GM06990 (cell line): ENCODE results near the gene PCYT1B.

ENCODE experiments used
- DNase-seq: peaks from one replicate; pipeline ENCODE4 v3.0.0-alpha.2; 2011; ENCODE audit not compliant: insufficient read length; ENCODE audit errors: extremely low read depth
- H3K27me3 ChIP-seq: replicated peaks from 2 replicates; pipeline ENCODE4 v1.6.0; 2011; ENCODE audit warnings: low read length; ENCODE audit not compliant: control insufficient read depth, insufficient read depth
- H3K36me3 ChIP-seq: 2 replicates; pipeline ENCODE4 v1.5.1; 2011; ENCODE audit warnings: low read length; ENCODE audit not compliant: control insufficient read depth, insufficient read depth
- H3K4me3 ChIP-seq: replicated peaks from 2 replicates; pipeline ENCODE4 v1.5.1; 2011; ENCODE audit warnings: low read depth, mild to moderate bottlenecking, control low read depth, low read length
- CTCF ChIP-seq: IDR thresholded peaks from 2 replicates; pipeline ENCODE4 v1.5.1; 2011; ENCODE audit warnings: low read length, control low read depth, mild to moderate bottlenecking, inconsistent platforms; ENCODE audit not compliant: insufficient read depth, poor library complexity, severe bottlenecking

The PCYT1B gene

GRCh38 chrX:24647257-24648058 lies at the start of gene PCYT1B:
TSS of gene PCYT1B (minus strand) at chrX:24647347. CDS start at chrX:24647105, 242 bp downstream.
- no peak for TF ChIP-seq CTCF
- H3K36me3 ChIP-seq = no peaks in the 10 kb centered on the region
- DNase-seq = peak; percentile 26
- peak within 1 kb of the TSS; percentile 4; the same call in 1 of the 2 replicates for H3K4me3 ChIP-seq
- H3K27me3 ChIP-seq = peaks cover 1% of the 10 kb centered on the region

DNA sequence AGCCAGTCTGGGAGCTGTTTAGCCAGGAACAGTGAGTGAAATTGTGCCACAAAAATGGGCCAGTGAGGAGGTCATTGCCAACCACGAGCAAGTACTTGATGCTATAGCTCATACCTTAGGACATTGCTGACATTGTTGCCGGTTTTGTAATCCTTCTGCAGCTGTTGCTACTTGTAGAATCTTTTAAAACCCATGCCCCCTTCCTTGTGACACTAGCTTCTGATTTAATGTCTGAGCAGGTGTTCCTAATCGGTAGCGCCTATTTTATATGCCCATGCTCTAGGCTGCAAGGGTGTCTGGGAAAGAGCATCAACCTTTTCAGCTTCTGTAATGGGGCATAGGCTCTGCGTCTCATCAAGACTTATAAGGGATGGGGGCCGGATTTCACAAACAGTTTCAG lies 49.1 kb upstream of the PCYT1B start:
- Histone ChIP-seq H3K36me3 (0 out of 2 replicates have a peak, but pooled peaks cover 2% of the 10 kb centered on the region), H3K27me3 (no peaks in the 10 kb centered on the region), H3K4me3 (no peak overlapping the region)
- no peak for DNase-seq
- no peak for TF ChIP-seq CTCF

GRCh38 chrX:24694825-24695224 lies 47.7 kb upstream of the PCYT1B start:
- no peak for TF ChIP-seq CTCF
- no peaks in the 10 kb centered on the region for H3K27me3 ChIP-seq
- no peak for DNase-seq
- H3K4me3 ChIP-seq = peak overlapping the region; percentile 73
- H3K36me3 ChIP-seq = 0 out of 2 replicates have a peak, but pooled peaks cover 2% of the 10 kb centered on the region

DNA sequence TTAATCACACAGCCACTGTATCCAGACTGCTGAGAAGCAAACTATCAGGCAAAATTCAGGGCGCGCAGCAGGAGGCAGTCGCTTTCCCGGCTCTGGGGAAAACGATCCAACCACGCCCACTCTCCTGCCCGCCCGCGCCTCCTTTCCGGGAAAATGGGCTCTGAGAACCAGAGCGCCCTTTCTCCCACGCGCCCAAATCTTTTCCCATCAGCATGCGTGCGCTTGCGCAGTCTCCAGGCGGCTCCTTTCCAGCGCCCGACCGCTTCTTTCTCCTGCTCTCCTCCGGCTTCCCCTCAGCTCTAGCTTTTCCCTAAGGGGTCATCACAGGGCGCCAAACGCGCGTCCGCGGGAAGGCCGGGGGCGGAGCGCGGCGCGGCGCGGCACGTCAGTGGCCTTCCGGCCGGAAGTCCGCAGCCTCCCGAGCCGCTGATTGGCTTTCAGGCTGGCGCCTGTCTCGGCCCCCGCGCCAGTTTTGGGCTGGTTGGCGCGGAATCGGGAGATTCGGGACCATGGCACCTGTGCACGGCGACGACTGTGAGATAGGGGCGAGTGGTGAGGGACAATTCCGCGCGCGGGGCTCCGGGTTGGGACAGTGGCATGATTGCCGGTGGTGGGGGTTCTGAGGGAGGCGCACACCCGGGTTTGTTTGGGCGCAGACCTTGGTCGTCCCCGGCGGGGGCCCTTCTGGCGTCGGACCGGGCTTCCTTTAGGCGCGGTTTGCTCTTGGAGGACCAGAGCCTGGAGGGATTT lies 46.5 kb upstream of the PCYT1B start, which contains the start of gene POLA1:
POLA1 (plus strand) TSS at position 466 of the 750 bp plus-strand sequence; CDS start at position 510, 44 bp downstream.
- DNase-seq = peak; percentile 93
- Histone ChIP-seq H3K27me3 (no peaks in the 10 kb centered on the region), H3K36me3 (no peaks in the 10 kb centered on the region), H3K4me3 (peak within 1 kb of the TSS; percentile 73)
- no peak for TF ChIP-seq CTCF

GRCh38 chrX:24692305-24692704 lies 45.2 kb upstream of the PCYT1B start:
- no peaks in the 10 kb centered on the region for H3K27me3 ChIP-seq
- no peak overlapping the region for H3K4me3 ChIP-seq
- DNase-seq = no peak
- no peaks in the 10 kb centered on the region for H3K36me3 ChIP-seq
- TF ChIP-seq CTCF = no peak
